RPMI8226 (cell line): ENCODE data around the gene ATXN1.
"Not testable (repeated sequence)": the region's sequence is repeated elsewhere in the genome, so short reads cannot be mapped to it uniquely, and the experiment has no call there.

Source experiments
- DNase-seq: peaks from one replicate; pipeline ENCODE4 v3.0.0-alpha.2; 2015

ATXN1 gene

DNA sequence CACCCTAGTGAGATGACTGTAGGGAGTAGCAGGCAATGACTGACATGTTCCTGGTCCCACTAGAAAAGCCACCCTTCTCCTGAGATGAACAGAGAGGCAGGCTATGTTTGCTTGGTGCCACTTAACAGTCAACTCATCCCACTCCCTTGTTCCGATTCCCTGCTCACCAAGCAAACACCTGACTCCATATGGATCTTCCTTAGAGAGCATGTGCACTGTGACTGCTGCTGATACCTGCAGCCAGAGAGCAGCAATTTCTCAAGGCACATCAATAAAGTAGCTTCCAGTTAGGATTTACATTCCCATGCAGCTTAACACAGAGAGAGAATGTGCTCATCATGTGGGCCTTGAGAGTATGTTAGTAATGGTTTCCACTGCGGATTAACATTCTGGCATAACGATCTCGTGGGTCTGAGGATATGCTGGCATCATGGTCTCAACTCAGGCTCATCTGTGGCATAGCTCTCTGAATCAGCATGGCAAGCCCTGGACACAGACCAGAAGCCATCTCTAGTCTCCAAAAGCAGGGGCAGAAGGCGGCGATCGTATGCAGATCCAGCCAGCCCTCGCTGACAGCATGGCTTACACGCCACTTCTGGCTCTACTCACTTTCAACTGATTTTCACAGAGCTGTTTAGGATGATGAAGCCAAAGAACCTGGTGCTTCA lies 43.9 kb downstream of the ATXN1 start:
- no peak for DNase-seq

DNA sequence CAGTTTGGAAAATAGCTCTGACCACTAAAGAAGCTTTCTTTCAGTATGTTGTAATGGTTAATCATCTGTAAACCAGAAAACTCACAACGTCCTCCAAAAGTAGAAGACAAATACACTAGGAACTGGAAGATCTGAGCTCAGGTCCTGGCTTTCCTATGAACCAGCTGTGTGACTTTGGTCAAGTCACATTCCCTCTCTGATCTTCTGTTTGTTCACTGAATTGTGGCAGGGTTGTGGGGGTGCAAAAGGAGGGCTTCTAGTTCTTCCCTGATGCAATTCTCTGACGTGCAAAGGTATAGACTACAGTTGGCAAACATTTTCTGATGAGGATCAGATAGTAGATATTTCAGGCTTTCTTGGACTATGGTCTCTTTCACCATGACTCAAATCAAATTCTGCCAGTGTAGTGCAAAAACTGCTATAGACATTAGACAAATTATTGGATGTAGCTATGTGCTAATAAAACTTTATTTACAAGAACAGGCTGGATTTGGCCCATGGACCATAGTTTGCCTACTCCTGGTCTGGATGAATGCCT lies 44.9 kb downstream of the ATXN1 start:
- no peak for DNase-seq

DNA sequence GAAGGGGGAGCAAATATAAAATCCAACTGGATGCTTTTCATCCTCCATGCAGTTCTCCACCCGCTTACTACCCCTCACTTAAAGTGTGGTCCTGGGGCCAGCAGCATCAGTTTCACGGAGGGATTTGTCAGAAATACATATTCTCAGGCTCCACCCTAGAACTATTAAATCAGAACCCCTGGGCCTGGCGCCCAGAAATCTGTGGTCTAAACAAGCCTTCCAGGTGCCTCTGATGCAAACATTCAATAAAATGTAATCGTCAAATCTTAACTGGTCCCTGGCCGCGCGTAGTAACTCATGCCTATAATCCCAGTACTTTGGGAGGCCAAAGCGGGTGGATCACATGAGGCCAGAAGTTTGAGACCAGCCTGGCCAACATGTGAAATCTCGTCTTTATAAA lies 47.7 kb downstream of the ATXN1 start:
- no peak for DNase-seq

DNA sequence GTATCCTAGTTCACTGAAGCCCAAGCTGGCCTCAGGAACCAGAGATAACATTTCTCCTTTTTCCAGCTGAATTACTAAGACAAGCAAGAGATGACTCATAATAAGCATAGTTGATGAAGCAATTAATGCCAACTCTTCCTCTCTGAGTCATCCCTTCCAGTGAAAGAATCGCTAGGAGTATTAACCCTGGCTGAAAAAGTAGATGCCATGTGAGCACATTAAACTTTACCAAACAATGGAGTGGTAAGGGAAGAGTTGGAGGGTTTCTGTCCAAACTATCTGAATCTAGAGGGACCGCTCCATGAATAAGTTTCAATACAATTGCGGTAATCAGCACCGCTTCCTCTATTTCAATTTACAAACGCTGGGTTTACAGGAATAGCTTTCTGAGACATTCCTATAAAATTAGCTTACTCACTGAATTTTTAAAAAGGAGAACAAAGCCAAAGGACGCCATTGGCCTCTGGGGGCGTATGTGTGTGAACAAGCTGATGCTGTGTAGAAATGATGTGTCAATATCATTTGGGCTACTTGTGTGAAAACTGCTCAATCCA lies 48.3 kb downstream of the ATXN1 start:
- DNase-seq, result peak; percentile 53

DNA sequence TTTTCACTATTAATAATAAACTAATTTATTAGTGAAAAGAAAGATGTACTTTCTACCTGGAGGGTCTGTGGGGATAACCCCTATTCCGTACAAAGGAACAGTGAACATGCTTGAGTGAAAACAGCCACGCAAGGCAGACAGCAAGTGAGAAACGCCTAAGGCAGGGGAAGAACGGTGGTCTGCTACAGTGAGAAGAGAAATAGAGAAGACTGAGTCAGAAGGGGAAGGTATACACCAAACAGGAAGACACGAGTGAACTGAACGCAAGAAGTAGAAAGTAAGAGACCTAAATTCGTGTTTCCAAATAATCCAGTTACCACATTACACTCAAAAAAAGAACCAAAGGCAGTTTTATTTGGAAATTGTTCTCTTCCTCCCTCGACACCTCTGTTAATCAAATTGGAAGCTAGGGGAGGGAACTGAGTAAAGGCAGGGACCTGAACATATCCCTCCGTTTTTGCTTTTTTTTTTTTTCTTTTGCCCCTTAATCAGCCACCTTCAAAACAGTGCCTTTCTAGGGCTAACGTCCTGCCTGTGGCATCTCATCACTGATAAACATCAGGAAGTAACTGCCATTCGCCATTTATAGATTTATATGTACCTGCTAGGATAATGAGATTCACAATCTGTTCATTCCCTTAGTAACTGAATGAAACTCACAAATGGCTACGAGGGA lies 48.9 kb downstream of the ATXN1 start:
- DNase-seq, result no peak

DNA sequence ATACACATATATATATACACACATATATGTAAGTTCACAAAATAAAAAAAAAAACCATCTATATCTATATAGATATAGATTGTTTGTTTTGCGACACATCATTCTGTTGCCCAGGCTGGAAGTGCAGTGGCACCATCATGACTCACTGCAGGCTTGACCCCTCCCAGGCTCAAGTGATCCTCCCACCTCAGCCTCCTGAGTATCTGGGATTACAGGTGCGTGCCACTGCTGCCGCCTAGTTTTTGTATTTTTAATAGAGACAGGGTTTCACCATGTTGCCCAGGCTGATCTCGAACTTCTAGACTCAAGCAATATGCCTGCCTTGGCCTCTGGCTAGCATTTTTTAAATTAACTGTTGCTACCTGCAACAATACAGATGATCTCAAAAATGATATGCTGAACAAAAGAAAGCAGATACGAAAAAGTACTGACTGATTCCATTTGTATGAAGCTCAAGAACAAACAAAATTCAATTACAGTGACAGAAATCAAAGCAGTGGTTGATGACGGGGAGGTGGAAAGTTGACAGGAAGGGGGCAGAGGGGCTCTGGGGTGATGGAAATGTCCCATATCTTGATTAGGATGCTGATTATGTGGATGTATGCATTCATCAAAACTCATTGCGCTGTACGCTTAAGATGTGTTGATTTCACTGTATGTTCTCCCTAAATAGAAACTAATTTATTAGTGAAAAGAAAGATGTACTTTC lies 49.6 kb downstream of the ATXN1 start:
- no peak for DNase-seq

DNA sequence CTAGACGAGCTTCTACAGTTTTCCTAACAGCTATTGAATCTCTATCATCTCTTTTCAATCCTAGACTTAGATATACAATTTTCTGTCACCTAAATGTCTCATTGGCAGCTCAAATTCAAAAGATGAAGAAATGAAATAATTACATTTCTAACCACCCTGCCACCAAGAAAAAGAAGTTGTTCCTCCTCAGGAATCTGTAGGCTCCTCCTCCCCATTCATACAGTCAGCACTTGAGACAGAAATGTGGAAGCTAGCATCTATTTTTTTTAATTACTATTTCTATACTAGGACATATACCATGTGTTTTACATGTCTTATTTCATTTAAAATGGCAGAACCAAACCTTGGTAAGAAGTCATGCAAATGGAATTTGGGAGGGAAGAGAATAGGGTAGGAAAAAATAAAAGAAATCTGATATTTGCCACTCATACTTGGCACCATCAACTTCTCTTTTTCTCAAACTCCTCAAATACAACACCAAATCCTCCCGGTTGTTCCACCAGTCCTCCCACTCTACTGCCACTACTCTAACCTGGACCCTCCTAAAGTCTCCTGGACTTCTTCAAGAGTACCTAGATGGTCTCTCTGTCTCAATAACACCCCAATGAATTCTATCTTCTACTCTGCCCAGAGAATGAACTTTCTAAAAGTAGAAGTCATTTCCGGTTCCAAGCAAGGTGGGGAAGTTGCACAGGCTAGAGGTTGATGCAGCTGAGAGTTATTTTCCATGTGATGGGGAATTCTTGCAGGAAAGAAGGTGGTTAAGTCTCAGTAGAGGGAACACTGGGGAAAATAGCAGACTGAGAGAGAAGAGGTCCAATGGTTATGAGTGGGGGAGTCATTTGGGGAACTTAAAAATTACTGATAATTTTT lies 54.1 kb downstream of the ATXN1 start:
- DNase-seq, result no peak

DNA sequence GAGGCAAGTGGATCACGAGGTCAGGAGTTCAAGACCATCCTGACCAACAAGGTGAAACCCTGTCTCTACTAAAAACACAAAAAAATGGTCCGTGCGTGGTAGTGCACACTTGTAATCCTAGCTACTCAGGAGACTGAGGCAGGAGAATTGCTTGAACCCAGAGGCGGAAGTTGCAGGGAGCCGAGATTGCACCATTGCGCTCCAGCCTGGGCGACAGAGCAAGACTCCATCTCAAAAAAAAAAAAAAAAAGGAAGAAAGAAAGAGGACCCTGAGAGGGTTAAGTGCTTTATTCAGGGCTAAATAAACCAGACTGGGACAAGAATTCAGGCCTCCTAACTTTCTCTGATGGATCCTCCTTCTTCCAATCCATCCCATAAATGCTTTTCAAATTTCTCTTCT lies 54.8 kb downstream of the ATXN1 start:
- not testable (repeated sequence) for DNase-seq

DNA sequence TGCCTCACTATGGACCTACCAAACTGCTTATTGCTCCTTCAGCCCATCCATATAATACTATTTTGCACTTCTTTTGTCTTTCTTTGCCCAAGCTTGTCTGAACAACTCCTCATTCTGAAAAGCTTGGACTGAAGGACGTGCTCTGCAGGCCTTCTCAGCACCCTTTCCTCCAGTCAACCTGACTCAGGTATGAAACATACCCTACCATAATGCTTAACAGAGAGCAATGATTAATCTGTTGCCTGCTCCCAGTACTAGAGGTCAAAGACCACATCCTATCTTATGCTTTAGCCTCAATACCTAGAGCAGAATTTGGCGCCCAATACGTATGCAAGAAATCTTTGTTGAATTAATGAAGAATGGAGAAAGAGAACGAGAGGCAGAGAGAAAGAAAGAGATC lies 55.2 kb downstream of the ATXN1 start:
- no peak for DNase-seq

DNA sequence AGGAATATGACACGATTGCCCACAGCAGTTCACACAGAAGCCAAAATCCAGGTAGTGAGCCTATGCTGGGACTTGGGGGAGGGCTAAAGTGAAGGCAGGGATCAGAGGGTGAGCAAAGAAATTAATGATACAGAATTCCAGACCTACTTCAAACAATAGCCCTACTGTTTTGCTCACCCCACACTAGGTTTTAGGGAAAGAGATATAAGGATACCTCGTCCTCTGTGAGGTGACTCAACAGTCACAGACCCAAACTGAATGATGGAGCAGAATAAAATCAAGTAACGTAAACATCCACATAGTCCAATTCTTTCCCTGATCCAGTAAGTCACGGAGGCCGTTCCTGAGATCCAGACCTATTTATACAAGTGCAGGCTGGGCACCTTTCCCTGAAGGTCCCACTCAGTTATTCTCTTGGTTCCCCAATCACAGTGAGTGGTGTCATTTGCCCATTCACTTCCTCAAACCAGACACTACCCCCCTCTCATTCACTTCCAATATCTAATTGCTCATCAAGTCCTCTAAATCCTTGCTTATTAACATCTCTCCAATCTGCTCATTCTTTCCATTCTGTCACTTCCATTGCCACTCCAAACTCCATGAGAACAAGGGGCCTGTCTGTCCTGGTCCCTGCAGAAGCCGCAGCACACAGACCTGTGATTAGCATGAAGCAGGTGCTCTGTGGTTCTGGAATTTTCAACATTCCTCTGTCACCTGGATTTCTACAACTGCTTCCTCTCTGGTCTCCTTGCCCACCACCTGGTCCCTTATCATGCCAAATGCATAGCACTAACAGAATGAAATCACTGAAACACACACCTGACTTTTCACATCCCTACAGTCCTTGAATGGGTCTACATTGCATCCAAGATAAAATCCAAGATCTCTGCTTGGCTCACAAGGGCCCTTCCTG lies 55.9 kb downstream of the ATXN1 start:
- DNase-seq, result no peak

DNA sequence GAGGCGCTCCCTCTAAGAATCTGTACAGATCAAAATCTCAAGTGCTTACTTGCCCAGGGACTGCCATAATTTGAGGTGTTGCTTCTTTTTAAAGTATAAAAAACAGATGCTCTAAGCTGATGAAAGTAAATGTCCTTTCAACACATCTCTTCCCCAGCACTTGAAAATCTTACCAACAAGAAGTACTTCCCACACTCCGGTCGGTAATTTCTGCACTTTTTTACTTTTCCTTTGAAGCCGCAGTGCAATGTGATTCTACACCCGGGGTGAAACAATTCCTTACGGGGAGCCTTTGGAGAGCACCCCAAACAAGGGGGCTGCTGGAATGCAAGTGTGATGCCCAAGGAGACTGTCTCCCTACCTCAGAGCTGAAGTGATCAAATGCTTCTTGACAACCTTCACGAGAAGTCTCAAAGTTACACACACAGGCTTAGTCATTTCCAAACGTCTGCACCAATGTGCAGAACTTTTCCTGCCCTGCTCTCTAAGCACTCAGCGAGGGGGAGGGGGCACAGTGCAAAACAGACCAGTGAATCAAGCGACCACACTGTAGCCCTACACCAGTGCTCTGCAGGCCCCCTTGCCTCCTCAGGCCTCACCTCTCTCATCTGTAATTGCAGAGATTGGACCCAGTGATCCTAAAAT lies 56.7 kb downstream of the ATXN1 start:
- no peak for DNase-seq

DNA sequence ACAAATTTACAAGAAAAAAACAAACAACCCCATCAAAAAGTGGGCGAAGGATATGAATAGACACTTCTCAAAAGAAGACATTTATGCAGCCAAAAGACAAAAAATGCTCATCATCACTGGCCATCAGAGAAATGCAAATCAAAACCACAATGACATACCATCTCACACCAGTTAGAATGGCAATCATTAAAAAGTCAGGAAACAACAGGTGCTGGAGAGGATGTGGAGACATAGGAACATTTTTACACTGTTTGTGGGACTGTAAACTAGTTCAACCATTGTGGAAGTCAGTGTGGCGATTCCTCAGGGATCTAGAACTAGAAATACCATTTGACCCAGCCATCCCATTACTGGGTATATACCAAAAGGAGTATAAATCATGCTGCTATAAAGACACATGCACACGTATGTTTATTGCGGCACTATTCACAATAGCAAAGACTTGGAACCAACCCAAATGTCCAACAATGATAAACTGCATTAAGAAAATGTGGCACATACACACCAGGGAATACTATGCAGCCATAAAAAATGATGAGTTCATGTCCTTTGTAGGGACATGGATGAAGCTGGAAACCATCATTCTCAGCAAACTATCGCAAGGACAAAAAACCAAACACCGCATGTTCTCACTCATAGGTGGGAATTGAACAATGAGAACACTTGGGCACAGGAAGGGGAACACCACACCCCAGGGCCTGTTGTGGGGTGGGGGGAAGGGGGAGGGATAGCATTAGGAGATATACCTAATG lies 58.5 kb downstream of the ATXN1 start:
- DNase-seq, result not testable (repeated sequence)

DNA sequence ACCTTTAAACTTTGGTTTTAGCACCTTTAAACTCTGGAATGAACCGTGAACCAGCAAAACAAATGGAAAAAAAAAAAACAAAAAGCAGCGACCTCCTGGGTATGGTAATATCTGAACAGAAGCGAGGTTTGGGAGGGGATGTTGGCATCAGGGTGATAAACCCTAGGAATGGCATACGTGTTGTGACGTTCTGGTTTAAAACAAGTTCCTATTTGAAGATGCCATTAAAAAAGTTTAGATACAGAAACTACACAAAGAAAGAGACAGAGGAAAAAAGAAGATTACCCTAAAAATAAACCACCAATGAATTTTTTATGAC lies 60.4 kb downstream of the ATXN1 start:
- DNase-seq, result no peak

DNA sequence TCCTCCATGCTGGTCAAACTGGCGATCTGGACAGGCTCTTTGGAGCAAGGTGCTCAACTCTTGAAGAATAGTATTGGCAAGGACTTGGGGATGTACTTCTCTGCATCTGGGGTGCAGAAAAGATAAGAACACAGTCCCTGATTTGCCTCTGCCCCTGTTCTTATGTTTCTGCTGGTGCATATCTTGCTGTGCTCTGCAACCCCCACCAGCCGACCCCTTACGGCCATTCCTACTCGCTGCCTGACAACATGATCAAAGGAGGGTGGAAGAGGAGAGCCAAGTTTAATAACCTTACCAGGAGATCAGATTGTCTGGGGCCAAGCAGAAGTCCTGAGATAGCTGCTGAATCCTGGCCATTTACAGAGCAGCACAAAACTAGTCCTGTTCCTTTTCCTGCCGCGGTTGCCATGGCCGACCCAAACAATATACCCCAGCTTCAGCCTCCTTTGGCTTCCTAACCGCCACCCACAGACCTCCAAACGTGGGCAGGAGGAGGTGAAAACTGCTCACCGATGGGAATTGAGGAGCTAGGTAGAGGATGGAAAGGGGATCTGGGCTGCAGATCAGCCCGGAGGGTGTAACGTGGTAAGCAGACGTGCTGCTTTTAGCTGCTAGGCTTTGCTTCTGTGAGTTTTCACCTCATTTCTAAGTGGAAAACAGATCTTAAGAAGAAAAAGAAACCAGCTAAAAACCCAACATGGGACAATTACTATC lies 60.9 kb downstream of the ATXN1 start:
- no peak for DNase-seq

DNA sequence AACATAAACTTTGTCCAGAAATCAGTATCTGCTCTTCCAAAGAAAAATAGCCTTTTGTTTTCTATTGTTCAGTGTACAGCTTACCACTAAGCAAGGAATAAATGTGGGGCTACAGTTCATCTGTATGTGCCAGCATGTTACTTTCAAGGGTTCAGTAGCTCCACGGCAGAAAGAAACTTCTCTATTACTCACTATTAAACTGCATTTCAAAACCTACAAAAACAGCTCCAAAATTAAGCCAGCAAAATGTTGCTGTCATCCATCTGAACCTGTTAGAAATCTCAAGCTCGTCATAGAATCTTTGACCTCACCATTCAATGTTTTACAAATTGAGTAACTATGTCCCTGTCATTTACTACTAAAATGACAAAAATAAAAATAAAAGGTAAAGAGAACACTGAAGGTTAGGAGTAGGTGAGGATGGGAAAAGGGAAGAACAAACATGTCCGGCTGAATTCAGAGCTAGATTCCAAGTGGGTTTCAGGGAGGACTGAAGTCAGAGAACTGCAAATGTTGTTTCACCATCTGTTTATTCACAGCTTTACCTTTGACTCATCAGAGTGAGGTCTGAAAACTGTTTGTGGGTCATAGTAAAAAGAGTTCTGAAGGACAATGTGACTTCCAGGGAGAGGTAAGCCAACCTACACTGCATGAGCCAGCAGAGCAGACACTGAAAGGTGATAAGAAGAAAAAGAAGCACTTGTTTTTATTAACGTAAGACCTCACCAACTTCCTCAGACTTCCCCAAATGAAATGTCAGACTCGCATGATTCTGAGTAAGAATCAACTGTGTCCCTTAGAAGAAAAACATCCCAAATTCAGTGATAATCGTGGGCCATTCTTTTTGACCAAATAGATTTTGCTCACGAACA lies 62.0 kb downstream of the ATXN1 start:
- DNase-seq, result no peak

DNA sequence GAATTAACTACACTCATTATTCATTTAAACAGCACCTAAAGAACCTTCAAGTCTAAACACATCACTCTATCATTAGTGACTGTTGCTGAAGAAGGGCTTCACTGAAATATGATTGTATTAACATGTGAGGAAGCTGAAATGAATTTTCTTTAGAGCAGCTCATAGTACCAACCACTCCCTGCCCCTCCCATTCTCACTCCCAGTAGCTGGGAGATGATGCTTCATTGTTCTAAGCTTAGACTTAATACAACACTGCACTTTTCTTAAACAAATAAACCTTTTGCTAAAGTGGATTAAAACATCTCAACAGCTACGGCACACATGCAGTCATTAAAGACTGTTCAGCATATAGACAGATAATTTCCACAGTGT lies 63.1 kb downstream of the ATXN1 start:
- no peak for DNase-seq

DNA sequence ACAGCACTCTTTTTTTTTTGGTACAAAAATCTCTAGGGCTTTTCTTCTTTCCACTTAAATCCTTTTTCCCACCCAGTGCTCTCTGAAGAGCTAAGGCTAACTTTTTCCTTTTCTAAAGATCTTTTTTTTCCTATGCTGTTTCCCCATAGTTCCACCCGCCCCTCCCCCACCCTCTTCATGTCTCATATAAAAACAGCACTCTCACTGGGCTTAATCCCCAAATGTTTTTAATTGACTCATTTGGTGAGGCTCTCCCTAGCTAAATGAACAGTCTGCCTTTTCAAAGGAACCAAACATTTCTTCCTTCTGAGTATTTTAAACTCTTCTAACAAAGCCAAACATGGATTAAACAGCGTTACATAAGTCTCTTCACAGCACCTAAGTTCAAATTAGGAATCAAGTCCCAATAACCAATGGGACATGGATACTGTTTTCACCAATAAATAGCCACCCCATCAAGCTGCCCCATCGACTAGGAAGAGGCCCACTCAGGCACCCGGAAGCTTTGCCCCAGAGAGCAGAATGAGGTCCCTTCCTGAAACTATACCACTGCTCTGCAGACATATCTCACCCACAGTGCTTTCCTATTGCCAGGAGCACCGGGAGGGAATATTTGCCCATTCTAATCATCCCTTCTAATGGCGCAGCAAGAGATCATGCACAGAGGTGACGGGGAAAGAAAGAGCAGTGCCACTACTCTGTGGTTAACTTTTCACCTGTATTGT lies 63.7 kb downstream of the ATXN1 start:
- DNase-seq, result no peak

DNA sequence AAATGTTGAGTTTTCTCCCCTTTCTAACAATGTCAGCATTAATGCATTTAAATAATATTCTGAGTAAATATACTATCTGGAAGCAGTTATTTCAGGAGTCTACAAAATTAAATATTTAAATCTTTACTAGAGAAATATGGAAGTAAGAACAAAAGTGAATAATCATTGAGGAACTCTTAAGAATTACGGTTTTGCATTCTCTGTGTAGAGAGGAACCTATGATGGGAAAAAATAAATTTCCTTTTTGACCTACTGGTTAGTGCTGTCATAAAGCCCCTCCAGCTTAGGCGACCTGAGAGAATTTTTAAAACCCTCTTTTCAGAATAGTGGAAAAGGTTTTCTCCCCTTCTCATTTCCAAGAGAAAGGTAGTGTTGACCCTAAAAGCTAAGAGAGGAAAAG lies 64.8 kb downstream of the ATXN1 start:
- no peak for DNase-seq
